MM.1S (cell line): Measurements from ENCODE around the gene FGF23.

Experiments
- DNase-seq: peaks from one replicate; pipeline ENCODE4 v3.0.0-alpha.2; 2015
- H2AFZ ChIP-seq: fragments of 300-600 bp; sonication (generic); 2 replicates; pipeline ENCODE4 v1.6.0; 2016; ENCODE audit warnings: antibody characterized with exemption, low read length
- H3F3A ChIP-seq: fragments of 300-600 bp; sonication (generic); 2 replicates; pipeline ENCODE4 v1.6.1; 2016; ENCODE audit warnings: mild to moderate bottlenecking, antibody characterized with exemption, low read length, moderate library complexity, mixed read lengths; ENCODE audit not compliant: insufficient read depth
- H3K27ac ChIP-seq: fragments of 300-600 bp; sonication (generic); 2 replicates; pipeline ENCODE4 v1.5.1; 2016; ENCODE audit warnings: mild to moderate bottlenecking, low read length
- H3K27me3 ChIP-seq: fragments of 300-600 bp; sonication (generic); replicated peaks from 2 replicates; pipeline ENCODE4 v1.6.0; 2016; ENCODE audit warnings: low read length; ENCODE audit not compliant: insufficient read depth
- H3K36me3 ChIP-seq: fragments of 300-600 bp; sonication (generic); replicated peaks from 2 replicates; pipeline ENCODE4 v1.6.1; 2016; ENCODE audit warnings: mild to moderate bottlenecking, low read length, mixed read lengths; ENCODE audit not compliant: insufficient read depth
- H3K4me1 ChIP-seq: fragments of 300-600 bp; sonication (generic); 2 replicates; pipeline ENCODE4 v1.6.1; 2016; ENCODE audit warnings: low read length, mixed read lengths
- H3K4me2 ChIP-seq: fragments of 300-600 bp; sonication (generic); 2 replicates; pipeline ENCODE4 v1.6.0; 2016; ENCODE audit warnings: low read depth, low read length
- H3K4me3 ChIP-seq: fragments of 300-600 bp; sonication (generic); 2 replicates; pipeline ENCODE4 v1.5.1; 2016; ENCODE audit warnings: low read length, mixed read lengths
- H3K79me2 ChIP-seq: fragments of 300-600 bp; sonication (generic); 2 replicates; pipeline ENCODE4 v1.6.1; 2016; ENCODE audit warnings: mixed run types, low read length, mixed read lengths
- H3K9ac ChIP-seq: fragments of 300-600 bp; sonication (generic); 2 replicates; pipeline ENCODE4 v1.6.1; 2016; ENCODE audit warnings: low read length, mixed read lengths
- H3K9me2 ChIP-seq: fragments of 300-600 bp; sonication (generic); replicated peaks from 2 replicates; pipeline ENCODE4 v1.6.1; 2016; ENCODE audit warnings: mild to moderate bottlenecking, low read length, mixed read lengths; ENCODE audit not compliant: insufficient read depth
- H3K9me3 ChIP-seq: fragments of 300-600 bp; sonication (generic); replicated peaks from 2 replicates; pipeline ENCODE4 v1.6.1; 2016; ENCODE audit warnings: mild to moderate bottlenecking, low read length, mixed read lengths; ENCODE audit not compliant: insufficient read depth
- H4K20me1 ChIP-seq: fragments of 300-600 bp; sonication (generic); 2 replicates; pipeline ENCODE4 v1.6.1; 2016; ENCODE audit warnings: mild to moderate bottlenecking, low read length, moderate library complexity, mixed read lengths; ENCODE audit not compliant: insufficient read depth
- EZH2 ChIP-seq: fragments of 300-600 bp; sonication (generic); optimal IDR thresholded peaks from 2 replicates; pipeline ENCODE3; 2017; ENCODE audit warnings: low read depth, mild to moderate bottlenecking, antibody characterized with exemption, low read length, mixed read lengths
- EZH2phosphoT487 ChIP-seq: fragments of 300-600 bp; sonication (generic); IDR thresholded peaks from 2 replicates; pipeline ENCODE4 v1.6.1; 2018; ENCODE audit warnings: antibody characterized with exemption, low read length
- TF ChIP-seq, protein P1 (sequence below): fragments of 300-600 bp; sonication (generic); IDR thresholded peaks from 2 replicates; pipeline ENCODE4 v1.5.1; 2016; ENCODE audit warnings: antibody characterized with exemption, low read length, mixed read lengths

FGF23 gene

DNA sequence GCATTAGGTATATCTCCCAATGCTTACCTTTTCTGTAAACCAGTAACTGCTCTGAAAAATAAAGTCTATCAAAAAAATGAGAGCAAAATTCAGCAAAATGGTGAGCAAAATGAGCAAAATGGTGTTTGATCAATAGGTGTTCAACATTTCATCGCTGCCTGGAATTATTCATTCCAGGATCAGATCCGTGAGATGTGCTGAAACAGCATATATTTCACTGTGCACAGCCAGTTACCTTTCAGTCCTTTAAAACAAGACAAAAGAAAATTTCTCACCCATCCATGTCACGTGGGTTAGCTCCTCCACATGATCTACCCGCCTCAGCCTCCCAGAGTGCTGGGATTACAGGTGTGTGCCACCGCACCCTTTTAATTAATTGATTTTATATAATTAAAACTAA is 8.1 kb upstream of the FGF23 start:
- Histone ChIP-seq H3K9me2 (no peaks in the 10 kb centered on the region), H3K4me1 (no peaks in the 10 kb centered on the region), H2AFZ (no peak overlapping the region), H3K9ac (no peak overlapping the region), H3K9me3 (no peaks in the 10 kb centered on the region), H4K20me1 (no peaks in the 10 kb centered on the region), H3K27me3 (no peaks in the 10 kb centered on the region), H3K4me3 (no peak overlapping the region), H3K79me2 (no peaks in the 10 kb centered on the region), H3K36me3 (no peaks in the 10 kb centered on the region), H3F3A (no peaks in the 10 kb centered on the region), H3K4me2 (no peak overlapping the region), H3K27ac (no peak overlapping the region)
- DNase-seq: no peak
- TF ChIP-seq EZH2phosphoT487: no peak
- TF ChIP-seq, protein P1, sequence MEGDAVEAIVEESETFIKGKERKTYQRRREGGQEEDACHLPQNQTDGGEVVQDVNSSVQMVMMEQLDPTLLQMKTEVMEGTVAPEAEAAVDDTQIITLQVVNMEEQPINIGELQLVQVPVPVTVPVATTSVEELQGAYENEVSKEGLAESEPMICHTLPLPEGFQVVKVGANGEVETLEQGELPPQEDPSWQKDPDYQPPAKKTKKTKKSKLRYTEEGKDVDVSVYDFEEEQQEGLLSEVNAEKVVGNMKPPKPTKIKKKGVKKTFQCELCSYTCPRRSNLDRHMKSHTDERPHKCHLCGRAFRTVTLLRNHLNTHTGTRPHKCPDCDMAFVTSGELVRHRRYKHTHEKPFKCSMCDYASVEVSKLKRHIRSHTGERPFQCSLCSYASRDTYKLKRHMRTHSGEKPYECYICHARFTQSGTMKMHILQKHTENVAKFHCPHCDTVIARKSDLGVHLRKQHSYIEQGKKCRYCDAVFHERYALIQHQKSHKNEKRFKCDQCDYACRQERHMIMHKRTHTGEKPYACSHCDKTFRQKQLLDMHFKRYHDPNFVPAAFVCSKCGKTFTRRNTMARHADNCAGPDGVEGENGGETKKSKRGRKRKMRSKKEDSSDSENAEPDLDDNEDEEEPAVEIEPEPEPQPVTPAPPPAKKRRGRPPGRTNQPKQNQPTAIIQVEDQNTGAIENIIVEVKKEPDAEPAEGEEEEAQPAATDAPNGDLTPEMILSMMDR: no peak
- no peak for TF ChIP-seq EZH2

DNA sequence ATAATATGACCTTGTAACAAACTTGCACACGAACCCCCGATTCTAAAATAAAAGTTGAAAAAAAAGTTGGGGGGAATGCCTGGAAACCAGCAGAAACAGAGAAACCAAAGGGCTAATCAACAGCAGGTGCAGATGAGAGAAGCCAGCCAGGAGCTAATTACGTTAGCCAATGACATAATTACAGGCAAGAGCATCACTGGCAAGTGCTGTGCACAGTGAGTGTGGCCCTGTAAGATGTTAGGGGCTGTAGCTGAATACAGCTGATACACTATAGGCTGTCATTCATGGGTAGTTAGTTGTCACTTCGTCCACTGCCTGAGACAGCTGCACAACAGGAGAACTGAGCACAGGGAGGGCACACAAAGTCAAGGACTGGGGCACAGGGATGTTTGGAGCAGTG is 7.3 kb upstream of the FGF23 start:
- no peak overlapping the region for H3K9ac ChIP-seq
- H3K4me1 ChIP-seq: no peaks in the 10 kb centered on the region
- TF ChIP-seq EZH2phosphoT487: no peak
- TF ChIP-seq EZH2: no peak
- TF ChIP-seq, protein P1: no peak
- H4K20me1 ChIP-seq: no peaks in the 10 kb centered on the region
- no peaks in the 10 kb centered on the region for H3K9me3 ChIP-seq
- no peak for DNase-seq
- H3K27ac ChIP-seq: no peak overlapping the region
- no peaks in the 10 kb centered on the region for H3F3A ChIP-seq
- H3K4me2 ChIP-seq: no peak overlapping the region
- H3K4me3 ChIP-seq: no peak overlapping the region
- no peaks in the 10 kb centered on the region for H3K79me2 ChIP-seq
- H3K27me3 ChIP-seq: no peaks in the 10 kb centered on the region
- no peak overlapping the region for H2AFZ ChIP-seq
- no peaks in the 10 kb centered on the region for H3K36me3 ChIP-seq
- H3K9me2 ChIP-seq: no peaks in the 10 kb centered on the region

DNA sequence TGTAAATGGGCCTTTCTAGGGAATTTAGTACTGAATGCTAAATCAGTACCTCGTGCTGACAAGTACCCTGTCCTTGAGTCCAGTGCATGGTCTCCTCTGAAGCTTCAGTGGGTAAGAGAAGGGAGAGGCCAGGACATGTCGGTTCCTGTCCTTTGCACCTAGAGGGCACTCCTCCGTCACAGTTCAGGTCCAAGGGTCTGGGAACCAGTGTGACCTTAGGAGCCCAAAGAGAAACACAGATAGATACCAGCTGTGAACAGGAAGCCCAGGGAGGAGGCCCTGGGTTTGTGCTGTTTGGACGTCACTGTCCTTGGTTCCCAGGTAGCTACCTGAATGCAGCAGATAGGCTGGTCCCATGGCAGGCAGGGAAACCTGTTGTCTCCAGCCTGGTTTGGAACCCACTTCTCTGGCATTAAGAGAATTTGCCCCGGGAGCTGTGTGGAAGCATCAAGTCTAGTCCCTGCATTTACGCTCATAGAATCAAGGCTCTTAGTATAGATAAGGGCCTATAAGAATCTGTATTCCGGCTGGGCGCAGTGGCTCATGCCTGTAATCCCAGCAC is 3.9 kb upstream of the FGF23 start:
- H3K4me2 ChIP-seq: no peak overlapping the region
- DNase-seq: no peak
- H3K79me2 ChIP-seq: no peaks in the 10 kb centered on the region
- no peak overlapping the region for H3K27ac ChIP-seq
- H3F3A ChIP-seq: no peaks in the 10 kb centered on the region
- H2AFZ ChIP-seq: no peak overlapping the region
- no peaks in the 10 kb centered on the region for H3K4me1 ChIP-seq
- TF ChIP-seq EZH2 (no peak), EZH2phosphoT487 (no peak)
- TF ChIP-seq, protein P1: no peak
- H4K20me1 ChIP-seq: no peaks in the 10 kb centered on the region
- H3K9ac ChIP-seq: no peak overlapping the region
- no peaks in the 10 kb centered on the region for H3K27me3 ChIP-seq
- no peak overlapping the region for H3K4me3 ChIP-seq
- H3K9me3 ChIP-seq: no peaks in the 10 kb centered on the region
- no peaks in the 10 kb centered on the region for H3K9me2 ChIP-seq
- H3K36me3 ChIP-seq: no peaks in the 10 kb centered on the region
